GM21723 (cell line): ENCODE measurements around the gene ROCK1.
"Not testable (repeated sequence)": the region's sequence is repeated elsewhere in the genome, so short reads cannot be mapped to it uniquely, and the experiment has no call there.

ENCODE experiments used
- ATAC-seq: cut with Tn5 transposase; IDR thresholded peaks from one replicate; pipeline ENCODE4 v1.9.1; 2021; ENCODE audit warnings: mild to moderate bottlenecking, moderate library complexity; ENCODE audit not compliant: unreplicated experiment

ROCK1 gene

DNA sequence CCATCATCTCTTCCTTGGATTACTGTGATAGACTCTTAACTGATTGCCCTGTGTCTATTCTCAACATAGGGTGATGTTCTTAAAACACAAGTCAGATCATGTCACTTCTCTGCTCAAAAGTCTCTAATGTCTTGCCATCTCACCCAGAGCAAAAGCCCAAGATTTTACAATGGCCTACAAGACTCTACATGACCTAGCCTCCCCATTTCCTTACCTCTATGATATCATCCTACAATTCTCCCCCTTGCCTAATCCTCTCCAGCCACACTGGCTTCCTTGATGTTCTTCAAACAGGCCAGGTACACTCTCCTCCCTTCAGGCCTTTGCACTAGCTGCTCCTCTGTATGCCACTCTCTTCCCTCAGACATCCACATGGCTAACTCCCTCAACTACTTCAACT is 55.1 kb downstream of the ROCK1 start:
- no peak for ATAC-seq

DNA sequence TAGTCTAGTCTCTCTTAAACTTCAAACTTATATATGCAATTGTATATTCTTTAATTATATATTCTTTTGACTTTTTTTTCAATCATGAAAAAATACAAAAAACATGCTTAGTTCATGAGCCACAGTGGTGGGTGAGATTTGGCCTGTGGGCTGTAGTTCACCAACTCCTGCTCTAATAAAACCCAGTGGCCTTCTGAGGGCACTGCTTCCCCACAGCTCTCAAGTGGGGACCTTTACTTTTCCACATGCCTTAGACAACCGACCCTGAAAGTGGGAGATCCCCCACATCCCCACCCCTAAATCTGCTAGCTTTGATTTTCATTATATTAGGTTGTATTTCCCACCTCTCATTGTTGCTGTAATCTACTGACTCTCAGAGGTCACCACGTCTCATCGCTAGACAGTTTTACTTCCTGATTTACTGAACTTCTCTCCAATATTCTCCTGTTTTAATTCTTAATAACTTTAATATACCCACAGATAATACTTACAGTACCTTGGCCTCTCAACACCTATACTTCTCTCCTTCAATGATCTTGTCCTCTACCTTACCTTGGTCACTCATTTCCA is 57.3 kb downstream of the ROCK1 start:
- ATAC-seq, result no peak

DNA sequence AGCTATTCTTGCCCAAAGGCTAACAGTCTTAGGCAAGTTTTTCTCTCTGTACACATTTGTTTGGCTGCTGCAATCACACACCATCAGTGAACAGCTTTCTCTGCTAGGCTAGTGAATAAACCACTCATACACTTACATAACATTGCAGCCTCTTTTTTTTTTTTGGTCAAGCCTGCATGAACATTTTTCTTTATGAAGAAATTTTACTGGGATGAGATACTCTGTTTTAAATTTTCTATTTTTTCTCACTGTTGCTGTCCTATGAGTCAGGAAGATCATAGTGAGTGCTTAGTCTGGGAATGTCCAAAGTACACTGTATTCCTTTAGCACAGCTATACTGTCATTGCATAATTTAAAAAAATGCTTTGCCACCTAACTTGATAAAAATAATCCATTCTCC is 58.5 kb downstream of the ROCK1 start:
- no peak for ATAC-seq

DNA sequence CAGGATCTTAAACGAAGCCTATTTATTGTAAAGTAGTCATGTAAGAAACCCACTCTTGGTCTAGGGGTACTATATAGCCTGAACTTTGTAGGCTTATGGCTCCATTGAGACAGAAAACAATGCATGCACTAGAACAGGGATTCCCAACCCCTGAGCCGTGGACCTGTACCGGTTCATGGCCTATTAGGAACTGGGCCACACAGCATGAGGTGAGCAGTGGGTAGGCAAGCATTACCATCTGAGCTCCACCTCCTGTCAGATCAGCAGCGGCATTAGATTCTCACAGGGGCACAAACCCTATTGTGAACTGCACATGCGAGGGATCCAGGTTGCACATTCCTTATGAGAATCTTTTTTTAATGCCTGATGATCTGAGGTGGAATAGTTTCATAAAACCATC is 59.2 kb downstream of the ROCK1 start:
- ATAC-seq, result no peak

DNA sequence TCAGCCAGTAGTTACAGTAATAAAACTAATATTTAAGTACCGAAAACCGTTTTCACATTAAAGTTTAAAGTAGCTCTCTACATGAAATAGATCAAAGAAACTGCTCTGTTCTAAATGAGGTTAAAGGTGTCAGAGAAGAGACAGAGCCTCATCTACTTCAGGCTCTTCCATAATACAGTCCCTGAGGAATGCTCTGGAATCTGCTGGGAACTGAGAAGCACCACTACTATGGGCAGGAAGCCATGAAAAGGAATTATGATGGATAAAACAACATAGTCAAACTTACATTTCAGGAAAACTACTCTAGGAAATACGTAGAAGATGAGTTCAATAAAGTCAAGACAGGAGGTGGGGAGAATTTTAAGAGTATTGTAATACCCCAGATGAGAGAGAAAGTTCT is 60.0 kb downstream of the ROCK1 start:
- ATAC-seq, result no peak

DNA sequence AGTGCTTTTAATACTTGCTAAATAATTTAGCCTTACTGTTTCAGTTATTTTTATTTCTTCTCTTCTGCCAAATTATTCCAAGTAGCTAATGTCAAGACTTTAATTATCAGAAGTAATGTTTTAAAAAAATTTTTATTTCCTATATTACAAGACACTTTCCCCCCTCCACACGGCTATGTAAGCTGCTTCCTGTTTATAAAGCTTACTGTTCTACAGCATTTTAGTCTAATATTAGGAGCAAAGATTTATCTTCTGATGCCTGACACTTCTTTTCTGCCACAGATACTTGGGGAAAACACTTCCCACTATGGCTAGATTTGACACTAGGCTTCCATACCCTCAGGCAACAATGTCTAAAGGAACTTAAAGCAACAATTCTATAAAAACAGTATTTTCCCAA is 62.3 kb downstream of the ROCK1 start:
- ATAC-seq, result no peak

DNA sequence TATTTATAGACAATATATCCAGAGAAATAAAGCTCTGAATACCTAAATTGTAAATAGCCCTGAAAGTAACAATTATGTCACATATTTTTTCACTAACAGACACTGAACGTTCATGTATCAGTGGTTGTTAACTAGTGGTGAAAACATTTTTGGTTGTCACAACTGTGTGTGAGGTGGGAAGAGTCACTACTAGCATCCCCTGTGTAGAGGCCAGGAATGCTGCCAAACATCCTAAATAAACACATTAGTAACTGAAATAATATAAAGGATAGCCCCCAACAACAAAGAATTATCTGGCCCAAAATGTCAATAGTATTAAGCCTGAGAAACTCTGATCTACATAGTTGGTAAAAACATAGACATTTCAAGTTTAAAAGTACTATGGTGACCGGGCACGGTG is 64.5 kb downstream of the ROCK1 start:
- no peak for ATAC-seq

DNA sequence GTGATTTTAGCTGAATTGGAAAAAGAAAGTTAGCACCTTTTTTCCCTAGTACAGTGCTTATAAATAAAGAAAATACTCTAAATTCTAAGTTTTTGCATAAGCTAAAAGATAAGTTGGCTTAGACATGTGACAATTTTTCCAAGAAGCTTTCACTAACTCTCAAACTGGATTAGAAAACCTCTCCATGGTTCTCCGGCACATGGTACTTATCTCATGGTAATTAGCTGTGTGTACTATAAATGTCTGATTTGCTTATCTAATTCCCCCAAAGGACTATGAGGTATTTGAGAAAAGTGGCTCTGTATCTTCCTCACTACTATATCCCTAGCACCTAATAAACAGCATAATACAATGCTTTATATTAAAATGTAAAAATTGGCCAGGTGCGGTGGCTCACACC is 71.1 kb downstream of the ROCK1 start:
- ATAC-seq, result no peak

DNA sequence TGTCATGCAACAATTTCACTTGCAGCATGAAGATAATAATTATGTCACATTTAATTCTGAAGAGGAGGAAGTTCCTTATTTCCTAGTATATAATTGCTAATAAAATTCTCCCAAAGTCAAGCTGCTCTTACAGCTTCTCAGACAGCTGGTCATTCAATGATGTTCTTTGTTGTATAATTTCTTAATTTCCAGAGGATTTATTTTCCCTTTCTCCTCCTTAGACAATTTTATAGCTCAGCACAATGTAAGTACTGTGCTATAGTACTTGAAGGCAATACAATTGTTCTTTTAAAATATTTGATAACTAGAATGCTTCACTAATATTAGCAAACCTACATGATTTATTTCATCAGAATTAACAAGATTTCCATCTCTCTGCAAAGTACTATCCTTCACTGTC is 73.4 kb downstream of the ROCK1 start:
- ATAC-seq, result no peak

DNA sequence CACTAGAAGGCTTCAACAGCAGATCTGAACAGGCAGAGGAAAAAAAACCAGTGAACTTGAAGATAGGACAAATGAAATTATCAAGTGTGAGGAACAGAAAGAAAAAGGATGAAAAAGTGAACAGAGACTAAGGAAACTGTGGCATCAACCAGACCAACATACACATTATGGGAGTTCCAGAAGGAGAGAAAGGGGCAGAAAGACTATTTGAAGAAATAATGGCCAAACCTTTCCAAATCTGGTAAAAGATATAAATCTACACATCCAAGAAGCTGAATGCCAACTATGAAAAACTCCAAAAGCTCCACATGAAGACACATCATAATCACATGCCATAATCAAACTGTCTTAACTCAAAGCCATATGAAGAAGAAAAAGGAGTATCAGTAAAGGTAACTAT is 79.8 kb downstream of the ROCK1 start:
- ATAC-seq, result no peak

DNA sequence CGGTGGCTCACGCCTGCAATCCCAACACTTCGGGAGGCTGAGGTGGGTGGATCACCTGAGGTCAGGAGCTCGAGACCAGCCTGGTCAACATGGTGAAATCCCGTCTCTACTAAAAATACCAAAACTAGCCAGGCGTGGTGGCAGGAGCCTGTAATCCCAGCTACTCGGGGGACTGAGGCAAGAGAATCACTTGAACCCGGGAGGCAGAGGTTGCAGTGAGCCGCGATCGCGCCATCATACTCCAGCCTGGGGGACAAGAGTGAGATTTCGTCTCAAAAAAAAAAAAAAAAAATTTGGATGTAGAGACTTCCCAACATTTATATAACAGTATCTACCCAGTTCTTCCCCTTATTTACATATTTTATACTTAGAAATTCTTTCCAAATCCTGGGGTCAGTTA is 93.4 kb downstream of the ROCK1 start:
- ATAC-seq, result not testable (repeated sequence)

DNA sequence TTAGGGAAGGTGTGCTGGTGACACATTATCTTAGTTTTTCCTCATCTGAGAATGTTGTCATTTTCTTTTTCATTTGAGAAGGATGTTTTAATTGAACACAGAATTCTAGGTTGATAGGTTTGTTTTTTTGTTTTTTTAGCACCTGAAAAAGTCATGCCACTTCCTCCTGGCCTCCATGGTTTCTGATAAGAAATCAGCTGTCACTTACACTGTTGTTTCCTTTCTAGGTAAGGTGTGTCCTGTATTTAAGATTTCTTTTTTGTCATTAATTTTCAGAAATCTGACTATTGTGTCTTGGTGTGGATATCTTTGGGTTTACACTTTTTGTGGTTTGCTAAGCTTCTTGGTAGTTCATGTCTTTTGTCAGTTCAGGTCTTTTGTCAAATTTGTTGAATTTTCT is 99.3 kb downstream of the ROCK1 start:
- ATAC-seq, result no peak

DNA sequence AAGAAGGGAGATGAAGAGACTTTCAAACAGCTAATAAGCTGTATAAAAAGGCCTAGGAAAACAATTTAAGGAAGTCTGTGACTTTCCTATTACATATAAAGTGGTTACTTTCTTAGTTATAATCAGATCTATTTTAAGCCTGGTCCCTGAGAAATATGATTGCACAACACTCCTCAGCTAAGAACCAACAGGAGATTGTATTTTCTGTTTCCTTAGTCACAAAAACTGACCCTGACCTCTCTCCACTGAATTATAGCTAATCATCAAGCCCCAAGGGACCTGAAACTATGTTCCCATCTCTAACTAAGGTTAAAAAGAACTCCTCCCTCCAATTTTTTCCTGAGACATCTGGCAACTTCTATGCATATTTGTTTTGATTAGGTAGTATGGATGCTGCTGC is 106.9 kb downstream of the ROCK1 start:
- ATAC-seq, result no peak

DNA sequence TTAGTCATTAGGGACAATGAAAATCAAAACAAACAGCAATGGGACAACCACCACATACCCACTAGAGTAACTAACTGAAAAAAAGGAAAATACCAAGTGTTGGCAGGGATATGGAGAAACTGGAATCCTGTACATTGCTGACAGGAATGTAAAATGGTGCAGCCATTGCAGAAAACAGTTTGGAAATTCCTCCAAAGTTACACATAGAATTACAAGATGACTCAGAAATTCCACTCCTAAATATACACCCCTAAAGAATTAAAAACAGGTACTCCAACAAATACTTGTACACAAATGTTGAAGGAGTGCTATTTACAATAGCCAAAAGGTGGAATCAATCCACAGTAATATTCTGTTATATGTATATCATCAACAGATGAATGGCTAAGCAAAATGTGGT is 110.9 kb downstream of the ROCK1 start:
- no peak for ATAC-seq

DNA sequence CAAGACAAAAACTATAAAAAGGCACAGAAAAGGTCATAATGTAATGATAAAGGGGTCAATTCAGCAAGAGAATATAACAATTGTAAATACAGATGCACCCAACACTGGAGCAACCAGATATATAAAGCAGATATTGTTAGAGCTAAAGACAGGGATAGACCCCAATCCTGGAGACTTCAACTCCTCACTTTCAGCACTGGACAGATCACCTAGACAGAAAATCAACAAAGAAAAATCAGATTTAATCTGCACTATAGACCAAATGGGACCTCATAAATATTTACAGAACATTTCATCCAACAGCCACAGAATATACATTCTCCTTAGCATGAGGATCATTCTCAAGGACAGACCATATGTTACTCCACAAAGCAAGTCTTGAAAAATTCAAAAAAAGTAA is 114.2 kb downstream of the ROCK1 start:
- no peak for ATAC-seq

DNA sequence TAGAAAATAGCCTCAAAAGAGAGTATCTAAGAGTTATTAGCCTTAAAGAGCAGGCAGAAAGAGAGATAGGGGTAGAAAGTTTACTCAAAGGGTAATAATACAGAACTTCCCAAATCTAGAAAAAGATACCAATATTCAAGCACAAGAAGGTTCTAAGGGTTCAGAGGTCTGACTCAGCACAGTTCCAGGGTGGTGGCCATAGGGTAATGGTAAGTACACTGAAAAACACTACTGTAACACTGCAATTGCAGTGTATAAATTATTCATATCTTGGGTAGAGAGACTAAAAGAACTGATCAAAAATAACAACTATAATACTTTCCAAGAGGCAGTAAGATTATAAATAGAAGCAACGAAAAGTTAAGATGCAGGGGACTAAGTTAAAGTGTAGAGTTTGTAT is 115.2 kb downstream of the ROCK1 start:
- no peak for ATAC-seq

DNA sequence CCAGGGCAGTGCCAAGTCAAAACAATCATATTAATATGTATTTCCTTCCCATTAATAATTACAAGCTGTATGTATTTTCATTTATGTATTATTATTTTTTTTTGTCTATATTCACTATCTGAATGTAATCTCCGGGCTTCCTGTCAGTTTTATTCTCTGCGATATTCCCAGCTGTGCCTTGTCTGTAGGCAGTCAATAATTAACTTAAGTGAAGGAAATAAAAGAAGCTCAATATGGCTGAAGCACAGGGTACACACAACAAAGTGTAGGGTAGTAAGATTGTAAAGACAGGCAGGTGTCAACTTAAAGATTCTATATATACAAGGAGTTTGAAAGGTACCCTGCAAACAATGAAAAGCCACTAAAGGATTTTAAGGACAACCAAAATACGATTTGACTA is 122.9 kb downstream of the ROCK1 start:
- no peak for ATAC-seq

DNA sequence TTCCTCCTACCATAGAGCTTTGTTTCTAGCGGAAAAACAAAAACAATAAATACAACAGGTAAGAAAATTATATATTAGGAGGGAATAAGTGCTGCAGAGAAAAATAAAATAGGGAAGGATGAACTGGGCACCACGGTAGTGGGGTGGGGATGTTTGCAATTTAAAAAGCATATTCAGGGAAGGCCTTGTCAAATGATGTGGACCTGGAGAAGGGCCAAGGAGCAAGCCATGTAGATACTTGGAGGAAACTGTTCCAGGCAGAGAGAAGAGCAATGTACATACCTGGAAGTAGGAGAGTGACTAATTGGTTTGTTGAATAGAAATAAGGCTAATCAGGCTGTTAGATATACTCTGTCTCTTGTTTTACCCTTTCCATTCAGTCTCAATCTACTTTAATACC is 136.5 kb downstream of the ROCK1 start:
- no peak for ATAC-seq

DNA sequence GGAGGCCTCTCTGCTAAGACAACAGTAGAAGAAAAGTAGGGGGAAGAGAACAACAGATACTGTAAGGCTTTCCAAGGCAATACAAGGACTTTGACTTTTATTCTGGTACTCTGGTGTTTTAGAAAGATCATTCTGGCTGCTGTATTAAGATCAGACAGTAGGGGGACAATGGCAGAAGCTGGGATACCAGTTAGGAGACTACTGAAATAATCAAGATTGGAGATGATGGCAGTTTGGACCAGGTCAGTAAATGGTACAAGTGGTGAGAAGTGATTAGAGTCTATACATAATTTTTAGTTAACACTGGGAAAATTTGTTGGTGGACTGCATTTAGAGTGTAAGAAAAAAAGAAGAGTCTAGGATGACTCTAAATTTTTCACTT is 139.7 kb downstream of the ROCK1 start:
- ATAC-seq, result no peak

DNA sequence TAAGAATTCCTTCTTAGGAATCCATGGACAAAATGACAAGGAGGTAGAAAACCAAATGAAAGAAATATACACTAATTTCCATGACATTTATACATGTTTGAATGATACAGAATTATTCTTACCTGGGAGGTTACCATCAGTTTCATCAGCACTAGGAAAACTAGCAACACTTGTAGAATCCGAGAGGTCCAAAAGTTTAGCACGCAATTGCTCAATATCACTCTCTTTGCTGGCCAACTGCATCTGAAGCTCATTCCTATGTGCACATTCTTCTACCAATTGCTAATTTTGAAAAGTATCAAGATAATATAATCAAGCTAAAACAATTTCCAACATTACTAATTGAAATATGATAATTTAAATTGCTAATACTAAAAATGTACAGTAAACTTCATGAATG is 144.8 kb downstream of the ROCK1 start:
- no peak for ATAC-seq

DNA sequence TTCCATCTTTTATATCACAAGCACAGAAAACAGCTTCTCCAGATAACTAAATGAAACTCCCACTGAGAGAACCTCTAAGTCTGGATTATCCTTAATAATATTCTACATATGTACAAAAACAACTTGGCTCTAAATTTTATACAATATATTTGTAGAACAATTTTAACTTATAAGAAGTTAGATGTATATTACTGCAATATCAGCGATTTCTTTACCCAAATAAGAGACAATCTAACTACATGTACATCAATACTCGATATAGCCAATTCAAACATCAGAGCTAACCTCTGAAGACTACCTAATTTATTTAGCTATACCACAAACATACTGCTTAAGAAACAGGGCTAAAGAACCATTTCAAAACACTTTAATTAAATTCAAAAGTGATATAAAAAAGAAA is 148.6 kb downstream of the ROCK1 start:
- no peak for ATAC-seq

DNA sequence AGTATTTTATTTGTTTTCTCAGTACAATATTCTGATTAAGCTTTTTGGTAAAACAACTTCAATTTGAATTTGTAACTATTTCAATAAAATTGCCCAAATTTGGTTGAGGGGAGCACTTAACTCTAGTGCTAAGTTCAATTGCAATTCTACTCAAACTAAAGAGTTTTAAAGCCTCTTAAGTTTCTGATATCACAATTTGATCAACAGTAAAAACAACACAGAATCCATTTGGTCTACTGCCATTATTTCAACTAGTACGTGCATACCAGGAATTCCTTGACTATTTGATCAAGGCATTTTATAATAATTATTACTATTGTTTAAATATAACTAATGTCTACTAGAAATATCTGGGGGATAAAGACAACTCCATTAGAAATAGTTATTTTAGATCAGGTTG is 150.9 kb downstream of the ROCK1 start:
- no peak for ATAC-seq

DNA sequence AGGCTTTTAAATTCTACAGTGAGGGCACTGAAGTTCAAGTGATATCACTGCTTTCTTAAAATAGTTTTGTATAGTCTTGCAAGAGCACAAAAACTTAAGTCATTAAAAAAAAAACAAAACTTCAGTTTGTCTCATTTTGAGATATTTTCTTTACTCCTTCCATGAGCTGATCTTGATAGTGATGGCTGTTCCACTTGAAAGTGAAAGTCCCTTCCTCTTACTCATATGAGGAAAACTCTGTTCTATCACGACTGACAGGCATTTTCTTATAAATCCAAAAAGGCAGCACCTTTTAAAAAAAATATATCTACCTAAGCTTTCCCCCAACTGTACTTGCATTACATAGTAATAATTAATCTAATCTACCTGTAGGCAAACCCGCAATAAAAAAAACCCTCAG is 160.8 kb downstream of the ROCK1 start:
- ATAC-seq, result not testable (repeated sequence)
